Measurements from ENCODE around the gene PLCXD1.
"Not testable (repeated sequence)": the region's sequence is repeated elsewhere in the genome, so short reads cannot be mapped to it uniquely, and the experiment has no call there.

Gene PLCXD1

GRCh38 chrX:316351-317325 lies 35.5 kb downstream of the PLCXD1 start:
- no peak overlapping the region for H3K4me3 ChIP-seq (ENCODE audit: low read depth, low read length)

DNA sequence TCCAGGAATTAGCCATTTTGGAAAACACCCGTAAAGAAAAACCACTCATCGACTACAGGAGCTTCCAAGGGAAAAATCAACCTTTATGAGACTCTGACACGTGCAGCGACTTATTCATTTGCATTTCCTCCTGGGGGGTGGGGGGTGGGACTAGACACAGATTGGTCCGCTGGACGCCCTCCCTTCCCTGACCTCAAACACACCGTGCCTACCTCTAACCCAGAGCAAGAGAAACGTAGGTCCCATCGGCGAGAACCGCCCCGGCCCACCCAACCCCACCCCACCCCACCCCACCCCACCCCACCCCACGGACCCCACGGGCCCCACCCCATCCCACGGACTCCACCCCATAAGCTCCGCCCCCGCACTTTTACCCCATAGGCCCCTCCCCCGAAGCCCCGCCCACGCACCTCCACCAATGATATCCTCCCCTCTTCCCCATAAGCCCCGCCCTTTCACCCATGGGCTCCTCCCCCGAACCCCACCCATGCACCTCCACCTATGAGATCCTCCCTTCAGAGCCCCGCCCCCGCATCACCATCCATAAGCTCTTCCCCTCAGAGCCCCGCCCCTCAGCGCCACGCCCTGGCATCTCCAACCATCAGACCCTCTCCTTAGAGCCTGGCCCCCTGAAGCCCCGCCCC lies 36.4 kb downstream of the PLCXD1 start:
- H3K4me3 ChIP-seq (ENCODE audit: low read depth, low read length): no peak overlapping the region

DNA sequence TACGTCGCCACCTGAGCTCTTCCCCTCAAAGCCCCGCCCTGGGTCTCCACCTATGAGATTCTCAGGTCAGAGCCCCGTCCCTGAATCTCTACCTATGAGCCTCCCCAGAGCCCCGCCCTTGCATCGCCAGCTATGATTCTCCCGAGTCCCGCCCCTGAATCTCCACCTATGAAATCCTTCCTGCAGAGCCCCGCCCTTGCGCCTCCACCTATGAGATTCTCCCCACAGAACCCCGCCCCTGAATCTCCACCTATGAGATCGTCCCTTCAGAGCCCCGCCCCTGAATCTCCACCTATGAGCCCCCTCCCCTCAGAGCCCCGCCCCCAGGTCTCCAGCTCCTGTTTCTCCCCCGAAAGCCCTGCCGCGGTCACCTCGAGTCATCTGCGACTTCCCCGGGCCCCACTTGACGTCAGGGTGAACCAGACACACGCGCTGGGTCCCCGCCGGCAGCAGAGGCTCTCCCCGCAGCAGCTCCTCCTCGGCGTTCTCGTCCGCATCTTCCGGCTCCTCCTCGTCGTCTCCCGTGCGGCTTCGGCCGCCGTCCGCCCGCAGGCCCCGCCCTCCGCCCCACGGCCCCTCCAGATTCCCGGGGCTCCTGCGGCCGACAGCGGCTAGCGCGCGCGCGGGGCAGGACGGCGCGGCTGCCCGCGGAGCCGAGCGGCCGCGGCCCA lies 37.0 kb downstream of the PLCXD1 start:
- peak overlapping the region; percentile 74 for H3K4me3 ChIP-seq (ENCODE audit: low read depth, low read length)

GRCh38 chrX:318739-319578 lies 37.8 kb downstream of the PLCXD1 start, which contains the start of gene GTPBP6:
Gene GTPBP6 (minus strand): TSS chrX:318796. CDS start chrX:318787, 9 bp downstream.
- peak within 1 kb of the TSS; percentile 74 for H3K4me3 ChIP-seq (ENCODE audit: low read depth, low read length)

DNA sequence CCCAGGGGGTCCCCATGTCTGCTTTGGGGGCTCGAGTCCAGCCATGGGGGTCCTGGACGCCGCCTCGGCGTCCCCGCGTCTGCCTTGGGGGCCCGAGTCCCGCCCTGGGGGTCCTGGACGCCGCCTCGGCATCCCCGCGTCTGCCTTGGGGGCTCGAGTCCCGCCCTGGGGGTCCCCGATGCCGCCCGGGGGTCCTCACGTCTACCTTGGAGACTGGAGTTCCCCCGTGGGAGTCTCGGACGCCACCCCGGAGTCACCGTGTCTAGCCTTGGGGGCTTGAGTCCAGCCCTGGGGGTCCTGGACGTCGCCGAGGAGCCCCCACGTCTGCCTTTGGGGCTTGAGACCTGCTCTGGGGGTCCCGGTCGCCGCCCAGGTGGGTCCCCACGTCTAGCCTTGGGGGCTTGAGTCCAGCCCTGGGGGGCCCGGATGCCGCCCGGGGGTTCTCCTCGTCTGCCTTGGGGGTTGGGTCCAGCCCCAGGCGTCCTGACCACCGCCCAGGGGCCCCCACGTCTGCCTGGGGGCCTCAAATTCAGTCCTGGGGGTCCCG lies 38.5 kb downstream of the PLCXD1 start:
- H3K4me3 ChIP-seq (ENCODE audit: low read depth, low read length): peak overlapping the region; percentile 69

GRCh38 chrX:320126-320783 lies 39.1 kb downstream of the PLCXD1 start:
- H3K4me3 ChIP-seq (ENCODE audit: low read depth, low read length): peak overlapping the region; percentile 69

- H3K4me3 ChIP-seq (ENCODE audit: low read depth, low read length): no peak overlapping the region
Observed at GRCh38 chrX:323721-324628, 42.8 kb downstream of the PLCXD1 start.

- not testable (repeated sequence) for H3K4me3 ChIP-seq (ENCODE audit: low read depth, low read length)
Observed at GRCh38 chrX:324664-325063, 43.5 kb downstream of the PLCXD1 start.

DNA sequence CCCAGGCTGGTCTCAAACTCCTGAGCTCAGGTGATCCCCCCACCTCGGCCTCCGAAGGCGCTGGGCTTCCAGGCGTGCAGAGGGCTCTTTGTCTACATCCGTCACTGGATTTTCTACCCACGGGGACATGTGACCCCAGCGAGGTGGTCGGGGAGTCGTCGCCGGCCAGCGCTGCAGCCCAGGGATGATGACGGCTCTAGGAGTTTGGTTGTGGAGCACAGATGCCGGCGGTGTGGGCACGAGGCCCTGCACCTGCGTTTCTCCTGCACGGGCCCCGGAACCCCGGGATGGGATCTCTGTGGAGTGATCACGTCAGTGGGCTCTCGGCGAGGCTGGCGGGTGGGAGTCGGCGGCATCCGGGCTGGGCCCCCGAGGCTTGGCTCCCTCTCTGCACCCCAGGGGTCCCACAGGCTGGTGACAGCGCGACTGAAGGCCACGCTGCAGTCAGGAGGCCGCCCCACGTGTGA lies 46.5 kb downstream of the PLCXD1 start:
- H3K4me3 ChIP-seq (ENCODE audit: low read depth, low read length): no peak overlapping the region

DNA sequence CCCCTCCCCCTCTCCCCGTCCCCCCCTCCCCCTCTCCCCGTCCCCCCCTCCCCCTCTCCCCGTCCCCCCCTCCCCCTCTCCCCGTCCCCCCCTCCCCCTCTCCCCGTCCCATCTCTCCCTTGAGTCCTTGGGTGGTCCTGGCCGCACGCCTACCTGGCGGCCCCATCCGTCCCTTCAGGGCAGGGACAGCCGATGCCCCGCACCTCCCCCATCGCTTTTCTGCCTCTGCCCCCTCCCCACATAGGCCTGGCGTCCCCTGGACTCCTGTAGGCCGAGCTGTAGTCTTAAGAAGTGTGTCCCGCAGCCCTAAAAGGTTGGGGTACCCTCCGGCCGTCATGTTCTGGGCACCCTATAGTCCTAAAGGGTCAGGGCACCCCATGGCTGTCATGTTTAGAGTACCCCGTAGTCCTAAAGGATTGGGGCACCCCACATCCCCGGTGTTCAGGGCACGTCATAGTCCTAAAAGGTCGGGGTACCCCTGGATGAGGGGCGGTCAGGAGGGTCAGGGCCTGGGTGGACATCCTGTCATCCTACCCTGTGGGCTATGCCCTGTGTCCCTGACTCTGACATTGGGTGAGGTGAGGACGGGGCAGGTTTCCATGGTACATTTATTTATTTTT lies 48.2 kb downstream of the PLCXD1 start:
- no peak overlapping the region for H3K4me3 ChIP-seq (ENCODE audit: low read depth, low read length)

- not testable (repeated sequence) for H3K4me3 ChIP-seq (ENCODE audit: low read depth, low read length)
Observed at GRCh38 chrX:330141-330725, 49.1 kb downstream of the PLCXD1 start.

DNA sequence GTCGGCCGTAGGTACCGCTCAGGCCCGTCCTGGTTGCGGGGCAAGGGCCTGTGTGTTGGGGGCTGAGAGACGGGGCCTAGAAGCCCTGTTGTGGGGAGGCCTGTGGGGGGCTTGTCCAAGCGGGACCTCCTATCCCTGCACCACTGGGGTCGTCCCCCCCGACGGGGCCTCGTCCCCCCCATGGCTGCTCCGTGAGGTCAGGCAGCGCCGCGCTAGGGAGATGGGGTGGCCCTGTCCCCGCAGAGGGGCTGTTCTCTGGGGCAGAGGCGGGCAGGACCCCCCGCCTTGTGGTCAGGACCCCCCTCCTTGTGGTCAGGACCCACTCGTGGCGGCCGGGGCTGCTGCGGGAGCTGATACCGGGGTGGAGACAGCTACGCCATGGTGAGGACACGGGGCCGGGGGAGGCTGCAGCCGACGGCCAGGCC lies 49.6 kb downstream of the PLCXD1 start:
- no peak overlapping the region for H3K4me3 ChIP-seq (ENCODE audit: low read depth, low read length)

GRCh38 chrX:331151-331824 lies 50.1 kb downstream of the PLCXD1 start:
- H3K4me3 ChIP-seq (ENCODE audit: low read depth, low read length): no peak overlapping the region

- H3K4me3 ChIP-seq (ENCODE audit: low read depth, low read length): no peak overlapping the region
Observed at GRCh38 chrX:331825-332495, 50.8 kb downstream of the PLCXD1 start.

GRCh38 chrX:332496-332860 lies 51.3 kb downstream of the PLCXD1 start:
- no peak overlapping the region for H3K4me3 ChIP-seq (ENCODE audit: low read depth, low read length)

DNA sequence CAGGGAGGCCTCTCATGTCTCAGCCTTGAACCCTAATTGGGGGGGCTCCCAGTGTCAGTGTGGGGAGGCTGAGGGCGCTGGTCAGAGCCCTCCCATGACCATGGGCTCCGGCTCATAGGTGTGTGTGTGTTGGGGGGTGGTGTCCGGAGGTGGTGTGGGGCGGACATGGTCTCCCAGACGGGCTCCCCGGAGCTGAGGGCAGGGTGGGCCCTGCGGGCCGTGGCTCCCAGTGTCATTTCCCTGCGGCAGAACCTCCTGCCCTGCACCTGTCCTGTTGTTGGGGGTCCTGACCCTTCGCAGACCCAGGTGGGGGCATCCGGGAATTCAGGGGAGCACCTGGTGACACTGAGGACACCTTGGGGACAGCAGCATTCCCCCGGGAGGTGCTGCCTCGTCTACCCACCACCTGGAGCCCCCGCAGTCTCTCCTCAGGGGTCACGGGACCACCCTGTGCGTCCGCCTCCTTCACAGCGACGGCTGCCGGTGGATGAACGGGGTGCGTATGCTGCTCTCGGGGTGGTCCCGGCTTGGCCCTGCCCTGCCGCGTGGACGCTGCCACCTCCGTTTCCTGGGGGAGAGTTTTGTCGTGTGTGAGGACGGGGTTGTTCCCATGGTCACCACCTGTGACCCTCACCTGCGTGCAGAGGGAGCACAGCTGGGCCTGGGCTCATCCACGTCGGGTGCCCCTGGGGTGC lies 51.9 kb downstream of the PLCXD1 start:
- H3K4me3 ChIP-seq (ENCODE audit: low read depth, low read length): no peak overlapping the region

Measured in iPS-11a (cell line).